Forelimb muscle (tissue), 1 donor: Measurements from ENCODE around the gene ZDHHC14. TPM values are rescaled to one million over a fixed set of nuclear protein-coding genes. Genes with fewer than 3 reads are reported as not detected.
"Not testable (repeated sequence)": the region's sequence is repeated elsewhere in the genome, so short reads cannot be mapped to it uniquely, and the experiment has no call there.

Source experiments
- DNase-seq: peaks from one replicate; pipeline ENCODE4 v3.0.0-alpha.2; 2013; ENCODE audit warnings: low read depth
- polyA plus RNA-seq: library from polyadenylated mRNA; unstranded; fragments of 120-200 nt; gene quantifications from one replicate; pipeline ENCODE4 v1.2.1, GENCODE V29; 2013; ENCODE audit not compliant: insufficient read length

Gene ZDHHC14
- polyA plus RNA-seq, 1 donor, result 4.1 TPM

- DNase-seq, result no peak
Observed at GRCh38 chr6:157551041-157551832, 170.2 kb downstream of the ZDHHC14 start.

GRCh38 chr6:157552081-157552747 is 171.2 kb downstream of the ZDHHC14 start:
- no peak for DNase-seq

GRCh38 chr6:157552820-157553485 is 172.0 kb downstream of the ZDHHC14 start:
- no peak for DNase-seq

- DNase-seq, result no peak
Observed at GRCh38 chr6:157554747-157555146, 173.8 kb downstream of the ZDHHC14 start.

- DNase-seq, result no peak
Observed at GRCh38 chr6:157555455-157556143, 174.6 kb downstream of the ZDHHC14 start.

- no peak for DNase-seq
Observed at GRCh38 chr6:157556144-157556645, 175.2 kb downstream of the ZDHHC14 start.

- DNase-seq, result no peak
Observed at GRCh38 chr6:157556671-157557430, 175.9 kb downstream of the ZDHHC14 start.

GRCh38 chr6:157557559-157557958 is 176.6 kb downstream of the ZDHHC14 start:
- DNase-seq, result no peak

- no peak for DNase-seq
Observed at GRCh38 chr6:157558049-157558448, 177.1 kb downstream of the ZDHHC14 start.

GRCh38 chr6:157558487-157559200 is 177.7 kb downstream of the ZDHHC14 start:
- DNase-seq, result no peak

- no peak for DNase-seq
Observed at GRCh38 chr6:157559201-157559756, 178.3 kb downstream of the ZDHHC14 start.

GRCh38 chr6:157560063-157560462 is 179.1 kb downstream of the ZDHHC14 start:
- DNase-seq, result not testable (repeated sequence)

GRCh38 chr6:157560691-157561413 is 179.9 kb downstream of the ZDHHC14 start:
- no peak for DNase-seq

GRCh38 chr6:157561414-157561790 is 180.4 kb downstream of the ZDHHC14 start:
- DNase-seq, result no peak

GRCh38 chr6:157561929-157562810 is 181.2 kb downstream of the ZDHHC14 start:
- DNase-seq, result no peak

GRCh38 chr6:157562997-157563396 is 182.0 kb downstream of the ZDHHC14 start:
- no peak for DNase-seq

- DNase-seq, result no peak
Observed at GRCh38 chr6:157563611-157564284, 182.8 kb downstream of the ZDHHC14 start.

GRCh38 chr6:157568702-157569101 is 187.7 kb downstream of the ZDHHC14 start:
- DNase-seq, result no peak
